SU-DHL-6 (cell line): ENCODE data around the gene MAP3K20.

Experiments used
- CTCF ChIP-seq: fragments of 200-600 bp; sonication (generic); IDR thresholded peaks from one replicate; pipeline ENCODE4 v1.5.1; 2017; ENCODE audit warnings: antibody characterized with exemption, mild to moderate bottlenecking, low read length, moderate library complexity; ENCODE audit not compliant: insufficient read depth, poor library complexity, severe bottlenecking
- EZH2phosphoT487 ChIP-seq: fragments of 200-600 bp; sonication (generic), shearing (Covaris generic); conservative IDR thresholded peaks from 2 replicates; pipeline ENCODE4 v1.6.1; 2018; ENCODE audit warnings: mild to moderate bottlenecking, antibody characterized with exemption, low read length, moderate library complexity, mixed read lengths

- TF ChIP-seq CTCF (no peak), EZH2phosphoT487 (no peak)
Observed at GRCh38 chr2:173271825-173272224, 196.2 kb downstream of the MAP3K20 start.
